ENCODE data around the gene MTMR1.

The MTMR1 gene

DNA sequence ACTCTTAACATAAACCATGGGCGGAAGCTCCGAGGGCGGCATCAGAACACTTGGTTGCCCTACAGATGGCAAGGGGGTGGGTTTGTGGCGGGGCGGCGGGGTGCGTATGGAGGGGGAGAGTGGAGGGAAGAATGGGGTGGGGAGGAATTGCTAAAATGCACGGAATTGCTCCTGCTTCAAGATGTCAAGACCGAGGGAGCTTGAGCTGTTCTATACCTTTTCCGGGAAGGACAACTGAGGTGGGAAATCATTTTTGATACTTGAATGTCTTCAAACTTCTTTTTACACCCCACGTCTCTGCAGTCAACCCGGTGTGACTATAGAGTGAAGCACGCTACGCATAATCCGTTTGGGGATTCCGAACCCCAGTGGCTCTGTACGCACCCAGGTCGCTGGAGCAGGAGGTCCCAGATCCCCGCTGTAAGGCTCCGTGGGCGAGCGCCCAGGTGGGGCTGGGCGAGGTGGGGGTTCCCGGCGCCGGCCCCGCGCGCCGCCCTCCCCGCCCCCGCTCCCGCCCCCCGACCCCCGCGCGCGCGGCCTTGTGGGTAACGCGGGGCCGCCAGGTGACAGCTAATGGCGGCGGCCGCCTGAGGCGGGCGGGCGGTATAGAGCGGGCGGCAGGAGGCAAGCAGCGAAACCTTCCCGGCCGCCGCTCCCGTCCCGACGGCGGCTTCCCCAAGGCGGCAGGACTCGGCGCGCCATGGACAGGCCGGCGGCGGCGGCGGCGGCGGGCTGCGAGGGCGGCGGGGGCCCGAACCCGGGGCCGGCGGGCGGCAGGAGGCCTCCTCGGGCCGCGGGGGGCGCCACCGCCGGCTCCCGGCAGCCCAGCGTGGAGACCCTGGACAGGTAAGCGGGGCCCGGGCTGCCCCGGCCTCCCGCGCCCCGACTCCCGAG, at the start of gene MTMR1:
Gene MTMR1 (plus strand): TSS at position 566 of the 894 bp plus-strand sequence. CDS start 135 bp downstream, at position 701.
- no peak for DNase-seq (ENCODE audit: low spot score)

DNA sequence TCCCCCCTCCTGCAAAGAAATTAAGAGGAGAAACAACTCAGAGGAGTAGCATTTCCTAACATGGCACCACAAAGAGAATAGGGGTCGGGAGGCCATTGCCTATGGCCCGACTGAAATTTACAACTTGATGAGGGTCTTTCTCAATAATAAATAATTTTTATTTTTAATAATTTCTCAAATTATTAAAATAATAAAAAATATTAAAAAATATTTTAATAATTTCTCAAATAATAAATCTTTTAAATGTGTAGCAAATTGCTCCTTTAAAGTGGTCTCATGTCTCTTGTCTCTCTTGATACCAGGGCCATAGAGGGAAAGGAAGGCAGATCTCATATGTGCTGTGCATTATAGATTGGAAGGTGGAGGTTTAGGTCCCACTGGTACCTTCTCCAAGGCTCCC, 49.2 kb upstream of the MTMR1 start:
- DNase-seq (ENCODE audit: low spot score), result no peak

DNA sequence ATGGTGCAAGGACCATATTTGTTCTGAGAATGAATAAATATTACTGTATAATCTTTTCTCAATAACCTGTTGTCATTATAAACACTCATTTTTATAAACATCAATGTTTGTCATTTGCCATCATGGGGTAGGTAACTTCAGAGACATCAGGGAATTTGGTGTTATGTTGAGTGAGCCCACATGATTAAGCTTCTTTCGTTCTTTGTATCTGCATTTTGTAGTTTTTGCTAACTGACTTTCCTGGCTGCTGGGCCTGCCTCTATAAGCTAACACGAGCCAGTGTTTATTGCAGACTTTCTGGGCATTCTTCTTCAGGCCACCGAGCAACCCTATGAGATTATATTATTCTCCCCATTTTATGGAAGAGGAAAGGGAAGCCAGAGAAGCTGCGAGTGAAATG, 48.8 kb upstream of the MTMR1 start:
- DNase-seq (ENCODE audit: low spot score), result no peak

DNA sequence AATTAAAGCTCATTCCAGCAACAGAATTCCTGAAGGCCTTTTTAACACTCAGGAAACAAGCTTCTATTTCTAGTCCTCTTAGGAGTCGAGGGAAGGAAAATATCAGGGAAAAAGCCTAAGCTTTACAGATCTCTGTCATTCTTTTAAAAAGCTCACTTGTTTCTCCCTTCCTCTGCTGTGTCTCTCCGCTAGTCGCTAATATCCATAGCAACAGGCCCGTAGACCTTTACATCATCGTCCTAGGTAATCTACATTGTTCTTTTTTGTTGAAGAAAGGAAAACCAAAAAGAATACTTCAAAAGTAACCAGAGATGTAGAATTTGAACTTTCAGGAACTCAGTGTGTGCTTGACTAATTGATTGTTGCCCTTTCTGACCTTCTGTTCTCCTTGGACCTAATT, 45.9 kb upstream of the MTMR1 start:
- no peak for DNase-seq (ENCODE audit: low spot score)

DNA sequence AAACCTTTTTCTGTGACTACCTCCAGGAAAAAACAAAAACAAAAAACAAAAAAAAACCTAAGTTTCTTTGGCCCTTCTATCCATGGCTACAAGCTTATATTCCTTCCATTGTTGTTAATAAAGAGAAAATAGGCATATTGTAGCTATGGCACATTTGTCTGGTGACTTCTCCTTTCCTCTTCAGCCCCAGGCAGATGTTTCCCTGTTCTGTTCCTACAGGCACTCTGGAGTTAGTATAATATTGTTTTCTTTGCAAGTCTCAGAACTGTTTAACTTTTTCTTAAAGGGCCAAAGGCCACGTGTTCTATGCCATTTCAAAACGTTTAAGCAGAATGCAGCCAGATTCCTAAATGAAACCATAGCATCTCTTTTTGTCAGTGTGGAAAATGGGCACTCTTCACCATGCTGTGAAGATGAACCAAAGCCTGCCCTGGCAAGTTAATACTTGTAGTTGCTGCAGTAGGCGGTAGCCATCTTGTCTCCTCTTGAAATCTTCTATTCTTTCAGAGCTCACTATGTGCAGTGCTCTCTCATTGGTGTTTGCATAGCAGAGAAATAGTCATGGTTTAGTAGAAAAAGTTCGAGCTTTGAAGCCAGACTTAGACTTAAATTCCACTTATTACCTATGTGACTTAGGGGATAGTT, 44.8 kb upstream of the MTMR1 start:
- DNase-seq (ENCODE audit: low spot score), result no peak

DNA sequence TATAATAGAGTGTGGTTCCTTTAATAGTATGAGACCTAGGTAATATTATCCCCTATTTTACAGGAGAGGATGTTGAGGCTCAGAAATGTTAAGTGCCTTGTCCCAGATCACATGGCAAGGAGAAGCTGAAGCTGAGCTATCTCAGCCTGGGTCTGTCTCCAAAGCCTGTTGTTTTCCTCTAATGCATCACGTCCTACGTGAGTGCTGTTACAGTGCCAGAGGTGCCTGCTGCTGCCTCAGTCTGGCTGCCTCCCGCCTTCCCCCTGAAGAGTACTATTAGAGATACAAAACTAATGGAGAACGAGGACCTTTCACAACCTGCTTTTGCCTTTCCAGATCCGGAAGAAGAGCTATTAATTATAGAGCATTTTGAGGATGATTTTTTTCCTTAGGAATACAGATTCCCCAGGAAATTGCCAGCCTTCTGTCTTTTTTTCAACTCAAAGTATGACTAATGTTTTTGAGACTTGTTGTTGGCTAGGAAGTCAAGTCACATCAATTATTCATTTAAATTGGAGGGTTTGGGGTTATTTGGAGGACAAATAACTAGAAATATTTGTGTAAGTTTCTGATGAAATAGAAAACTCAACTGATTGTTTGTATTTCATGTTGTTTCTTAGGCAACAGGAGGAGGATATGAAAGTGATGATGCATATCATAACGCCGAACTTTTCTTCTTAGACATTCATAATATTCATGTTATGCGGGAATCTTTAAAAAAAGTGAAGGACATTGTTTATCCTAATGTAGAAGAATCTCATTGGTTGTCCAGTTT, 43.9 kb upstream of the MTMR1 start:
- no peak for DNase-seq (ENCODE audit: low spot score)

DNA sequence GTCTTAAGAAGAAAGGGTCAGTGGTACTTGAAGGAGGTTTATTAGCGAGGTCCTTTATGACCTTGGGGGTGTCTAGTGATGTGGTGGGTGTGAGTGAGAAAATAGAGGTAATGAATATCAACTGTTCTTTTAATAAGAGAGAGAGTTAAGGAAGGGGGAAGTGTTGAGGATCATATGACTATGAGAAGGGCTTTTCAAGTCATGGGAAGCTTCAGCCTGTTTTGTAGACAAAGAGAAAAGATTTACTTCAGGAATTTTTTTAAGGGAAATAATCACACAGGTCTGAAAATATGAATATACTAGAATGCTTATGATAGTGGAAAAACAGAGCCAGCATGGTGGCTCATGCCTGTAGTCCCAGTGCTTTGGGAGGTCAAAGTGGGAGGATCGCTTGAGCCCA, 41.3 kb upstream of the MTMR1 start:
- DNase-seq (ENCODE audit: low spot score), result no peak

DNA sequence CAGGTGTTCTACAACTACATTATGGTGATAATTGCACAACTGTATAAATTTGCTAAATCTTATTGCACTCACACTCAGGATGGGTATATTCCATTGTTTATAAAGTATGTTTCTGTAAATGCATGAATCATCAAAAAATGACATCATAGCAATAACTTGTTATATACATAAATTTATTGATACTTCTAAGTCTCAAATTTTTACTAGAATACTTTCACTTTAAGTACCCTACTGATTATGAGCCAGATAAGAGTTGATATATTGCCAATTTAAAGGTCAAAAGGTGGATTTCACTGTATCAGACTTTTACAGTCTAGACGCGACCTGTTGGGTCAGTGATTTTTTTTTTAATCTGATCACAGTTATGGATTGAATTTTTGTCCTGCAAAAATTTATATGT, 37.4 kb upstream of the MTMR1 start:
- no peak for DNase-seq (ENCODE audit: low spot score)

DNA sequence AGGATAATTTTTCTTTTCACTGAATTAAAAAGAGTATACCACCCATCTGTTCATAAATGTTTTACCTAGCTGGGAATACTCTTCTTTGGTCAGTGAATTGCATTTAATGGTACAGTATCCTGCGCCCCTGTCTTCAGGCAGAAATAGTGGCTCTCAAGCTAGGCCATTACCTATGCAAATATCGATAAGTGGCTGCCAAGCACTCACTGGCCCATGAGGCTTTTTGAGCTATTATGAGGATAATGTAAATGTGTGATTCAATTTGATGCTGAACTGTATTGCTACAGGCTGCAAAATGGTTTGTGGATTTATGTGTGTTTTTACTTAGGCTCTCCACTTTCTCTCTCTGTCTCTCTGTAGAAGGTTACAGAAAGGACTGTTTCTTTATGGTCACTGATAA, 30.1 kb upstream of the MTMR1 start:
- no peak for DNase-seq (ENCODE audit: low spot score)

DNA sequence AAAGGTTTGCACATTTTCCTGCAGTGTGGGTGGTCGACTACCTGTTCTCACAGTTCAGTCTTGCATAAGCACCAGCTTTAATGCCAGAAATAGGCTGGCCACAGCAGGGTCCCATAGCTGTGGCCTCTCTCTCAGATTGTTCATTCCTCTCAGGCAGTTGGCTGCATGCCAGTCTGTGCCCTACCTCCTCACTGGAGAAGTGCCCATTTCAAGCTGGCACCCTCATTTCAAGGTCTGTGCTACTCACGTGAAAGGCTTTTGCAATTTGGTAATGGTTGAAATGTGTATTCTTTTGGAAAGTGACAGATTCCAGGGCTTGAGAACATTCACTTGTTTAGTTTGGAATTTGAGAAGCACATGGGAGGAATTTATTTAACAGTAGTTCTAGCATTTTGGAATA, 28.9 kb upstream of the MTMR1 start:
- DNase-seq (ENCODE audit: low spot score), result no peak

DNA sequence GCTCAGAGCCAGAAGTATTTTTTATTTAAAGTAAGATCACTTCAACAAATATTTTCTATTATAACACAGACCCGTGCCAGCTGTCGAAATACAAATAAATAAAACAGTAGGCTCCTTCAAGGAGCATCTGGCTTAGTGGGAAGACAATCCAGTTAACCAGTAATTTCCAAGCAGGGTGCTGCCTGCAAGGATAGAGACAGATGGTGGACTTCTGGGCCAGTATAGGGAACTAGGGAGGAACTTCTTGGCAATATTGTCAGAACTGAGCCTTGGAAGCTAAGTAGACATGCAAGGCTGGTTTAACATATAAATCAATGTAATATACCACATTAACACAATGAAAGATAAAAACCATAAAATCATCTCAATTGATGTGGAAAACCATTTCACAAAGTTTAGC, 17.0 kb upstream of the MTMR1 start:
- no peak for DNase-seq (ENCODE audit: low spot score)

DNA sequence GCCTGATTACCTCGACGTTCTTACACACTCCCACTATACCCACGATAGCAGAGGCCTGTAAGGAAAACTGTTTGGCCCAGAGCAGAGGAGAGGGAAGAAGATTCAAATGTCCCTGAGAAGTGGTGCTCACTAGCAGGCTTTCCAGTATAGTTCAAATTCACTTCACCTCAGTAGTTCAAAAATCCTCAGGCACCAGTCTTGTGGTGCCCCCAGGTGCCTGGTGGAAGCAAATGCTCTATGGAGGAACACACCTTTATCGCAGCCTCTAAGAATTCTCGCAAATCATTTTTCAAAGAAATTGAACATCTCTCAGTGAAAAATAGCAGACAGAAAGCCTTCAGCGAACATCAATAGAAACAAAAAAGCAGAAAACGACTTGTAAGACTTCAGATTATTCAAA, 12.2 kb upstream of the MTMR1 start:
- DNase-seq (ENCODE audit: low spot score), result no peak

DNA sequence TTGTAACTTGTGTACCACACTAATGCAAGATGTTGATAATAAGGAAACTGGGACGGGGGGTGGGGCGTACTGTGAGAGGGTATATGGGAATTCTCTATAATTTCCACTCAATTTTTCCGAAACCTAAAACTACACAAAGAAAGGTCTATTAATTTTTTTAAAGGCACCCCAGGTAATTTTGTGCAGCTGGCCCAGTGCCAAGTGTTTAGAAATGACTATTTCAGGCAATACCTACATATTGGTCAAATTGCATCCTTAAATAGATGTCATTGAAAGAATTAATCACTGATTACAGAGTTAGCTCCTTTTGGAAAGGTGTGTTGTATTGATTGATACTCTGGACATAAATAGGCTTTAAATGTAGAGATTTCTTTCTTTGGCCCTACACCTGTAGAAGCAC, 10.1 kb upstream of the MTMR1 start:
- no peak for DNase-seq (ENCODE audit: low spot score)

DNA sequence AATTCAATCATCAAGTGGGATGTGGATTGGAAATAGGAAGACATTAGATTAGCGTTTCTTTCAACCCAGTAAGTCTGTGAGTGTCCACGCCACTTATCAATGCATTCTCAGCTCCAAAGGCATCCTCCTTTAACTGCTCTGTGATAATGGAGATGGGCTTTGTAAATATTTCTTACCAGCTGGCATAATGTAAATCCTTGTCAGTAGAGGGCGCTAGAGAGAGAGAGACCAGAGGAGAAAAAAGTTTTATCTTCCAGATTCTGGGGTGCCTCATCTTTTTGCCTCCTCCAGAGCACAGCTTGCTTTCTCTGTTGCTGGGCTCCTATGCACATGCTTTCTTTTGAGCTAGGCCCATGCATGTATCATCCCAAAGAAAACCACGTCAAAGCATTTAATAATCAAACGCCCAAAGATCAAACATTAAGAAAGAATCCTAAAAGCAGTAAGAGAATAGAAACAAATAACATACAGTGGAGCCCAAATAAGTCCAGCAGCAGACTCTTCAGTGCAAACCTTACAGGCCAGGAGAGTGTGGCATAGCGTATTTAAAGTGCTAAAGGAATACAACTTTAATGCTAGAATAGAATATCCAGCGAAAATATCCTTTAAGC, 9.6 kb upstream of the MTMR1 start:
- DNase-seq (ENCODE audit: low spot score), result peak; percentile 54

DNA sequence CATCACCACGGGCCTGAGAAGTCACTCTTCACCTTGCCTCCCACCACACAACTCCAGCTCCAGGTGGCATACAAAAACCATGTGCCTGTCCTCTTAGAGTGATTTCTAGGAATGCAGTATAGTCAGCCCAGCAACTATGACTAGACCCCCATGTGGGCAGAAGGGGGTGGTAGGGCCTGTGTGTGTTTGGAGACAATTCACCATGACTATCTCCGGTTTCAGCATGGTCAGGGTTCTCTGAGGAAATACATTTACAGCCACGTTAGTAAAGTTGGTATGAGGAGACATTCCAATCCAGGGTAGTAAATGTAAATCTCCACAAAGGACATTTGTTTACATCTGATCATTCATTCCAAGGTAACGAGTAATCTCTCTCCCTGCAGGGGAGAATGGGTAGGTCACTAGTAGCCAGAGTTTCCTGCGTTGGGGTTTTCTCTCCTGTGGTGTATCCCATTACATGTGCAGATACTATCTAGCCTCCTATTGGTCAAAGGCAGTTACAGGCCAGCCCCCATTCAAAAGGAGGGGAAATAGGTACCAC, 4.2 kb upstream of the MTMR1 start:
- no peak for DNase-seq (ENCODE audit: low spot score)

DNA sequence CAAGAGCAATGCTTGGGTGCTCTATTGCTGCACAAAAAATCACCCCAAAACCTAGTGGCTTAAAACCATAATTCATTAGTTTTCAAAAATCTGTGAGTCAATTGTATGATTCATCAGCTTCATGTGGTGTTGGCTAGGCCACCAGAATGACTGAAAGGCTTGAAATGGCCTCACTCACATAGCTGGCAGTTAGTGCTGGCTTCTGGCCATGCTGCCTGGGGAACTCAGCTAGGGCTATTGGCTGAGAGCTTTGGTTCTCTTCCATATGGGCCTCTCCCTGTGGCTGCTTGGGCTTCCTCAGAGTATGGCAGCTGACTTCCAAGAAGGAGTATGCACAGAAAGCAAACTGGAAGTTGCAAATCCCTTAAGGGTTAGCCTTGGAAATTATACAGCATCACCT, 3.1 kb upstream of the MTMR1 start:
- DNase-seq (ENCODE audit: low spot score), result no peak

DNA sequence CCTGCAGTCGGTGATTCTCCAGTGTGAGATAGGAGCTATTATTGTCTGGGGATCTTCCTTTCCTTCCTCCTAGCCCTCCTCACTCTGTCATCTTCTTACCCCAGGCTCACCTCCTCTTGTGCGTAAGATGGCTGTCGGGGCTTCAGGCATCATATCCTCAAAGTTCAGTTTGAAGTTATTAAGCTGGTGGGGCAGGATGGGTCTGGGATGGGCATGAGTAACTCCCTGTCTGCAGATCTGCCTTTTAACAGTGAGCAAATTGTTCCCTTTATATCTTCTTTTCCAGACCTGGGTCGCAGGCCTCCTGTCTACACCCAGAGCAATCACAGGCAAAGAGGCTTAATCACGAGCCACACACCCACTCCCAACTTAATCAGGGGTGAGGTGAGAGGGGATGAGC, 900 bp upstream of the MTMR1 start:
- no peak for DNase-seq (ENCODE audit: low spot score)

DNA sequence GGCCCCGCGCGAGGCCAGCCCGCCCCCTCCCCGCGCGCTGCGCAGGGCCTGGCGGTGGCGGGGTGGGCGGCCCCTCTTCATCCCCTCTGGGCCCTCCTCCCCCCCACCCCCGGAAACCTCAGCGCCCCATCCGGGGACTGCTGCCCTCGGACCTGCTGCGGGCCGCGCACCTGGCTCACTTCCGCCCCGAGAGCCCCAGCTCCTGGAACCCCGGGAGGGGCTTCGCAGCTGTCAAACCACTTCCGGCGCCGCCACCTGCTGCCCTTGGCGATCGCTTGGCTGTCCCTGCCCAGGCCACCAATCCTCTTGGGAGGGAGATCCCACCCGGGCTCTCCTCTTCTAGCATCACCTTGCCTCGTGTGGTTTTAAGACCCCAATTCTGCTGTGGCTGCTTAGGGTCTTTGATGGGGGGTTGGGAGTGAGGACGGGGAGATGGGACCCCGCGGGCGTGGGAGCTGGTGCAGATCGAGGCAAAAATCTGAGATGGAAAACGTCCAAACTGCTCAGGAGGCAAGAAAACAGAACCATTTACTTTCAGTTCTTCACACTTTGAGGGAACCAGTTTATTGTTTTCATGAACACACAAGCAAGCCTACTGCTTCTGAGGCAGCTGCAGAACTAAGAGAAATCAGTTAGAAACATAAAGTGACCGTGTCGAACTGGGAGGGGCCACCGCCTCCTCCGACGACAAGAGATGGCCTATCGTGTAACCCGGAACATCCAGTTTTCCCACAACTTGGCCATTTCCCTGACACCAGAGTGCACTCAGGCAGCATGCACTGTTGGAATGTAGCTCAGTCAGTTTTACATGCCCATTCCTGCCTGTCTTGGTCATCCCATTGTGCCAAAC, 754 bp downstream of the MTMR1 start:
- DNase-seq (ENCODE audit: low spot score), result no peak

DNA sequence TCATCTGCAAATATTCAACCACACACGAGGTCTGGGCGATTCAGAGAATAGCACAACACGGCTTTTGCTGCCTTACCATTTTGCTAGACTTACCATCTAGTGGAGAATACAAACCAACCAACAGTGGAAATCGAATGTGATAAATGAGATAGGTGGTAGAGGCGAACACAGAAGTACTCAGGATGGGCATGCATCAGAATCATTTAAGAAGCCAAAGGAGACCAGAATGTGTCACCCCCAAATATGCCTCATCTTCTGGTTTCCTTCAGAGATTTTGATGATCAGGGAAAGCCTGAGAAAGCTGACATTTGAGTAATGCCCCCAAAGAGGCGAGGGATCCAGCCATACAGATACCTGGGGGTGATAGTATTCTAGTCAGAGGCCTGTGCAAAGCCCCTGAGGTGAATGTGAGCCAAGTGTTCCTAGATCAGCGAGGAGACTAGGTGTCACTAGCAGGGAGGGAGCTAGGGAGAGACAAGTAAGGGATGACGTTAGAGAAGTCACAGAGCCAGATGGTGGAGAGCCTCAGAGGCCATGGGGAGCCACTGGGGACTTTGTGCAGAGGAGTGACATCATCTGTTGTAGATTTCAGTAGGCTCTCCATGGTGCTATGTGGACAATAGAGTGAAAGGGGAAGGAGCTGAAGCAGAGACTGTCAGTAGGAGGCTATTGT, 1.7 kb downstream of the MTMR1 start:
- no peak for DNase-seq (ENCODE audit: low spot score)

DNA sequence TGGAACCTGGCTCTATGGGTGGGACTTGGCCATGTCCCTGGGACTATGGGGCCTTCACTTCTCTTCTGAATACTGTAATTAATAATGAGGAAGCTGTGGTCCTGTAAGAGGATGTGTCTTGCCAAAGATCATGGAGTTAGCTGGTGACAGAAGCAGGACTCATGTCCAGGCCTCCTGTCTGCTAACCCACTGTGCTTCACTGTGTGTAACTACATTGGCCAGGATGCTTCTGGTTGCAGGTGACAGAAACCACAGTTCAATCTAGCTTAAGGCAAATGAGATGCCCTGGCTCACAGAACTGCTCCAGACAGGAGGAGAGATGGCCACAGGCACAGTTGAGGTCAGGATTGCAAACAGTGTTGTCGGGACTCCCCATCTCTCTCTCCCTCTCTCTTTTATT, 3.1 kb downstream of the MTMR1 start:
- no peak for DNase-seq (ENCODE audit: low spot score)

DNA sequence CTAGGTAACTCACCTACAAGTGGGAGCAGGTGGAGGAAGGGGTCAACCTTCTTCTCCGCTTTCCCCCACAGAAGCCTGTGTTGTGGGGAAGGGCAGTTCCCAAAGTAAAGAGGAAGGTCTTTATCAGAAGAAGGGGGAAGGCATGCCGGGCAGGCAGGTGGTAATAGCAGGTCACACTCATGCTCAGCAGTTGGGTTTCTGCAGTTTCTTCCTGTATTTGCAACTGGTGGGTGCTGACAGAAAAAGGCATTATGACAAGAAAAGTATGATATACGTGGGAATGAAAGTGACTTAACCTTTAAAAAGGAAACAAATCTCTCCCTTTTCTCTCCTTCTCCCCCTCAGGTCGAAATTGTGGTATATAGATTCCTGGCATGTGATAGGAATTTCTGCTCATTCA, 3.7 kb downstream of the MTMR1 start:
- DNase-seq (ENCODE audit: low spot score), result no peak

Measured in hematopoietic multipotent progenitor cell treated with erythropoietin and hydrocortisone succinate and interleukin-3 and kit ligand, for 15 days (in vitro differentiated cells).